Upper lobe of left lung (tissue), 4 donors: ENCODE results near the gene C1orf21.

Experiments
- CTCF ChIP-seq, 6 experiments: fragments of 450-650 bp in 4 of 6; fragments of 200-600 bp in 2 of 6; sonication (generic) in 2 of 6; IDR thresholded peaks; one replicate each; pipeline ENCODE4 v1.5.1; 2016 to 2019; ENCODE audit warnings: antibody characterized with exemption in 6 of 6
- POLR2A ChIP-seq, 4 donors: fragments of 450-650 bp; IDR thresholded peaks; one replicate each; pipeline ENCODE4 v1.5.1; 2016 to 2017; ENCODE audit warnings: antibody characterized with exemption in 4 of 4, mild to moderate bottlenecking in 2 of 4

GRCh38 chr1:184590163-184590750 lies 203.4 kb downstream of the C1orf21 start:
- TF ChIP-seq POLR2A (IDR thresholded peaks at IDR 0.05) (no peak), CTCF (IDR thresholded peaks at IDR 0.05) (no peak)
